GM19467 (cell line): ENCODE measurements around the gene TMEM63A.
"Not testable (repeated sequence)": the region's sequence is repeated elsewhere in the genome, so short reads cannot be mapped to it uniquely, and the experiment has no call there.

Experiments used
- ATAC-seq: cut with Tn5 transposase; IDR thresholded peaks from one replicate; pipeline ENCODE4 v1.9.1; 2021; ENCODE audit warnings: mild to moderate bottlenecking, moderate library complexity; ENCODE audit not compliant: unreplicated experiment

Gene TMEM63A

GRCh38 chr1:225909477-225909876, 27.3 kb upstream of the TMEM63A start:
- ATAC-seq: no peak

- no peak for ATAC-seq
Measured at GRCh38 chr1:225908773-225909172, 26.6 kb upstream of the TMEM63A start.

GRCh38 chr1:225908013-225908640, 25.9 kb upstream of the TMEM63A start:
- no peak for ATAC-seq

- ATAC-seq: no peak
Measured at GRCh38 chr1:225907341-225907740, 25.2 kb upstream of the TMEM63A start.

DNA sequence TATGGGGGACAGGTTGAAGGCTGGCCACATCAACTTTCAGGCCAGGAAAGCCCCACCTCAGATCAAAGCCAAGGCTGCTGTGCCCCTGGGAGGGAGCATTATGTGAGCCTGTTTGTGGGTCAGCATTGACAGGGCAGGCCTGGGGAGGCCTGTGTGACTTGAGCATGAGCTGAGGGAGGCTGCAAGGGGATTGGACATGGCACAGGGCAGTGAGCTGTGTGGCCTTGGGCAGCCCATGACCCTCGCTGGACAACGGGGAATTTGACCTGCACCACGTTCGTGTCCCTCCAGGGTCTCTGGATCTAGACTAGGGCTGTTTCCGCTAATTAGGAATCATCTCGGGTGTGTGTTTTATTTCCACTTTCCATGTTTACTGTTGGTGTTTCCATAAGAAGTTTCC, 24.3 kb upstream of the TMEM63A start:
- no peak for ATAC-seq

GRCh38 chr1:225903623-225904022, 21.4 kb upstream of the TMEM63A start:
- no peak for ATAC-seq

GRCh38 chr1:225899044-225899925, 17.1 kb upstream of the TMEM63A start:
- ATAC-seq: no peak

DNA sequence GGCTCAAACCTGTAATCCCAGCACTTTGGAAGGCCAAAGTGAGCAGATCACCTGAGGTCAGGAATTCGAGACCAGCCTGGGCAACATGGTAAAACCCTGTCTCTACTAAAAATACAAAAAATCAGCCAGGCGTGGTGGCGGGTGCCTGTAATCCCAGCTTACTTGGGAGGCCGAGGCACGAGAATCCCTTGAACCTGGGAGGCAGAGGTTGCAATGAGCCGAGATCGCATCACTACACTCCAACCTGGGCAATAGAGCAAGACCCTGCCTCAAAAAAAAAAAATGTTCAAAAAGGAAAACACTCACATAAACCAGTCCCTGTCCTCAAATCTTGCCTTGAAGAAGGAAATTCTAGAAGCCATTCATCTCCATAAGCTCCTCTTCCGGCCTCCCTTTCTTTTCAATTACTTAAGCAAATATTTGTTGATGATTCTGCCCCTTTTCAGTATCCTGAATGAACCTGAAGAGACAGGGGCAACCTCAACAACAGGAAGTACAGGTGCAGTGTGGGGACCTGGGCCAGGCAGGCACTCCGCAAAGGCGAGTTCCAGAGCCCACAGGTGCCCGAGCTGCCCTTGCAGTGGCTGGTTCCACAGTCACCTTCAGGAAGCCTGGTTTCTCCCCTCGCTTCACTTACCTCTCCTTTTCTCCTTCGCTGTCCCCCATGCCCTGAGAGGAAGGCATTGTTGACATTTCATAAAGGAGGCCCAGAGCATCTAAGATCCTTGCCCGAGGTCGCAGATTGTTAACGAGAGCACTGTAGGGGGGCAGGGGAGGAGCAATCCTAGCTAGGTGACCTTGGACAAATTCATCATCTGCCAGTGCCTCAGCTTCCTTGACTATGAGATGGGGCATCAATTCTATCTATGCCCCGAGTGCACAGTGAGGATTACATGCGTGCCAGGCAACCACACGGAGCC, 15.7 kb upstream of the TMEM63A start:
- no peak for ATAC-seq

- ATAC-seq: peak; percentile 100
Measured at GRCh38 chr1:225896937-225897549, 14.9 kb upstream of the TMEM63A start.

- ATAC-seq: no peak
Measured at GRCh38 chr1:225896494-225896893, 14.3 kb upstream of the TMEM63A start.

GRCh38 chr1:225892307-225892706, 10.1 kb upstream of the TMEM63A start:
- no peak for ATAC-seq

GRCh38 chr1:225891229-225891972, 9.2 kb upstream of the TMEM63A start:
- no peak for ATAC-seq

- ATAC-seq: no peak
Measured at GRCh38 chr1:225890346-225891228, 8.4 kb upstream of the TMEM63A start.

GRCh38 chr1:225889743-225890142, 7.6 kb upstream of the TMEM63A start:
- no peak for ATAC-seq

- ATAC-seq: no peak
Measured at GRCh38 chr1:225888898-225889601, 6.9 kb upstream of the TMEM63A start, which contains the start of gene LEFTY1. TSS of gene LEFTY1 (minus strand) at chr1:225889146. CDS start at chr1:225889066, 80 bp downstream.

GRCh38 chr1:225888289-225888897, 6.2 kb upstream of the TMEM63A start:
- no peak for ATAC-seq

DNA sequence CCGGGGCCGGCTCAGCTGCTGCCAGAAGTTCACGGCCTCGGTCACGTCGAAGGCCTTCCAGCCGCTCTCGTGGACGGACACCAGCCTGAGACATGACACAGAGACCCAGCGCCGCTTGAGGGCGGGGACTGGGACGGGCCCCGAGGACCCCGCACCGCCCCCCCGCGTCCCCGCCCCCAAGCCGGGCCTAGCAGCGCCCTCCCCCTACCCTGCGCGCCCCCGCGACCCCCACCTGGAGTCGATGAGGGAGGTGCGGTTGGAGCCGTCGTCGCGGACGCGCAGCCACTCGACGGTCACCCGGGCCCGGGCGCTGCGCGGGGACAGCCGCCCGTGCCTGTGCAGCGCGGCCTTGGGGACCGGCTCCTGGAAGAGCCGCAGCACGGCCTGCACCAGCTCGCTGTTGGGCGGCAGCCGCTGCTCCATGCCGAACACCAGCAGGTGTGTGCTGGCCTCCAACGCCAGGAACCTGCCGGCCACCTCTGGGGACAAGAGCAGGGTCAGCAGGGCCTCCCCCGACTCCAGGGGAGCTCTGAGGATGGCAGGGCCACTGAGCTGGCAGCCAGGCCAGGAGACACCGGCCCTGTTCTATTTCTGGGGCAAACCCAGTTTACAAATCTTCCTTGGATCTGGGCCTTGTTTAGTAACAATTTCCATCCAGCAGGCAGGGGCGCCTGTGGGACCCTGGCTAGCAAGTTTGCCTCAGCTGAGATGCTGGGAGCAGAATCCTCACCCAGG, 5.5 kb upstream of the TMEM63A start:
- ATAC-seq: not testable (repeated sequence)

DNA sequence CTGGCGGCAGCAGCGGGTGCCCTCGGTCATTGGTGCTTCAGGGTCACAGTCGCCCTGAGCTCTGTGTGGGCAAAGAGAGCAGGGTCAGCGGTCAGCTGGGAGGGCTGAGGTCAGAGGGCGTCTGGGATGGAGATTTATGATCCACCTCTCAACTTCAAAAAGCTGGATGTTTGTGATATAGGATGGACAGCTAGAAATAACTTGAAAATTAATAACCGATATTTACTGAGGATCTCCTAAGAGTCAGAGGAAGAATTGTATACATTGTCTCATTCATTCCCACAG, 4.8 kb upstream of the TMEM63A start:
- no peak for ATAC-seq
